ENCODE results near the gene ZEB2. TPM values are rescaled to one million over a fixed set of nuclear protein-coding genes. Genes with fewer than 3 reads are reported as not detected.

ZEB2 gene
- total and polyA plus RNA-seq, 2 of the 8 experiments (the other 6 are each of a cell fraction or from before 2014, with no cell fraction given) = 0.38 TPM; not detected in 1

GRCh38 chr2:144512891-144513351, 7.0 kb downstream of the ZEB2 start:
- peaks cover 0 to 2% of the 10 kb centered on the region in 2 experiments for H4K20me1 ChIP-seq (replicated peaks in 1 of 2; ENCODE audit: control insufficient read depth in 1 of 2, insufficient read depth in 2 of 2, low read length in 2 of 2)
- FAIRE-seq (no peak), DNase-seq (ENCODE audit: low read depth in 1 of 2, low spot score in 2 of 2) (no peak)
- no peak overlapping the region for H2BK15ac ChIP-seq (ENCODE audit: low read length)
- no peaks in the 10 kb centered on the region for H3K9me3 ChIP-seq (ENCODE audit: insufficient read depth in 2 of 2, low read depth in 1 of 2, low read length in 1 of 2)
- H4K8ac ChIP-seq (ENCODE audit: extremely low read depth, insufficient read depth, low read length) = no peak overlapping the region
- no peak overlapping the region for H3K27ac ChIP-seq (ENCODE audit: low read depth, low read length)
- no peak overlapping the region for H3K4ac ChIP-seq (replicated peaks; ENCODE audit: insufficient read length, low read depth, low read length)
- H3K18ac ChIP-seq (ENCODE audit: extremely low read depth, low read length) = no peak overlapping the region; the same call in 1 of the 2 replicates
- H3K36me3 ChIP-seq (ENCODE audit: control insufficient read depth in 2 of 4, insufficient read depth in 4 of 4, low read length in 3 of 4) = no peaks in the 10 kb centered on the region
- peaks cover 13 to 48% (median 31%) of the 10 kb centered on the region in 4 experiments; a peak in 6 of 7 replicates for H3K4me1 ChIP-seq (replicated peaks in 1 of 4; ENCODE audit: control insufficient read depth in 3 of 4, insufficient read depth in 4 of 4, low read length in 3 of 4)
- H3K23me2 ChIP-seq (ENCODE audit: low read depth, low read length) = peaks cover 8% of the 10 kb centered on the region
- no peak overlapping the region for H3K56ac ChIP-seq (replicated peaks; ENCODE audit: insufficient read length, low read depth, low read length)
- CTCF ChIA-PET (ENCODE audit: partially characterized antibody) = interaction anchor here (0.8 to 1.0 kb wide), 3 partner anchors 9 to 64 kb away, joined by 3 to 4 read pairs (median 3); no protein-coding TSS in a partner anchor
- H3K4me2 ChIP-seq (ENCODE audit: insufficient read depth in 1 of 2, low read depth in 2 of 2, low read length in 2 of 2) = peak overlapping the region; percentile 67 to 77
- no peak overlapping the region for H4K5ac ChIP-seq (ENCODE audit: insufficient read length, low read depth, low read length)
- H2AK5ac ChIP-seq (ENCODE audit: low read depth, low read length) = no peak overlapping the region
- H3K4me3 ChIP-seq (ENCODE audit: extremely low read depth in 1 of 4, insufficient read depth in 2 of 4, low read depth in 3 of 4, low read length in 4 of 4) = peak overlapping the region in 1 of 4 experiments; percentile 51; a peak in 4 of 8 replicates
- no peak overlapping the region for H2BK20ac ChIP-seq (ENCODE audit: low read length)
- H2AFZ ChIP-seq (ENCODE audit: low read length) = no peak overlapping the region
- H3K14ac ChIP-seq (ENCODE audit: insufficient read length) = no peak overlapping the region
- no peak overlapping the region for H4K91ac ChIP-seq (replicated peaks; ENCODE audit: insufficient read length, low read length)
- 4% methylated on average over 5 of the region's 5 CpGs; no CpG with 5 or more reads in 1 of the 2 experiments for WGBS, 2 experiments (ENCODE audit: extremely low coverage in 1 of 2, insufficient coverage in 1 of 2, insufficient read length in 1 of 2, insufficient replicate concordance in 2 of 2, low coverage in 1 of 2, low lambda C conversion rate in 2 of 2, missing lambda C conversion rate in 1 of 2)
- POLR2A ChIA-PET (ENCODE audit: partially characterized antibody) = interaction anchor here (0.8 kb wide), 1 partner anchor 10 kb away, joined by 3 read pairs; no protein-coding TSS in a partner anchor
- no peak overlapping the region for H2BK120ac ChIP-seq (replicated peaks; ENCODE audit: low read depth, low read length)
- H2BK5ac ChIP-seq (ENCODE audit: low read depth, low read length) = no peak overlapping the region
- H3K9ac ChIP-seq (replicated peaks in 1 of 4; ENCODE audit: extremely low read depth in 1 of 4, low read depth in 3 of 4, low read length in 3 of 4) = no peak overlapping the region
- no peak for TF ChIP-seq POLR2AphosphoS5 (IDR thresholded peaks at IDR 0.05; ENCODE audit: low read depth, low read length)
- TF ChIP-seq RNF2 (IDR thresholded peaks at IDR 0.05; ENCODE audit: borderline replicate concordance, low read depth, low read length, missing control alignments, poor library complexity, severe bottlenecking) = peak; percentile 53
- TF ChIP-seq SIX5 (IDR thresholded peaks at IDR 0.05; ENCODE audit: low read depth, low read length) = no peak
- TF ChIP-seq CREB1 (IDR thresholded peaks at IDR 0.05) = no peak
- TF ChIP-seq SUZ12 (IDR thresholded peaks at IDR 0.05; ENCODE audit: low read length) = peak; percentile 4; the same call in 1 of the 2 replicates
- no peaks in the 10 kb centered on the region for H3K79me2 ChIP-seq (ENCODE audit: control insufficient read depth in 1 of 2, insufficient read depth in 2 of 2, low read length in 2 of 2)
- H3K23ac ChIP-seq (ENCODE audit: insufficient read length) = no peak overlapping the region
- peak overlapping the region; percentile 32; the same call in 1 of the 2 replicates for H2BK12ac ChIP-seq (ENCODE audit: low read depth, low read length)
- H3K79me1 ChIP-seq (ENCODE audit: low read depth, low read length) = no peaks in the 10 kb centered on the region
- H3K27me3 ChIP-seq (replicated peaks in 1 of 4; ENCODE audit: control insufficient read depth in 3 of 4, extremely low read depth in 1 of 4, insufficient read depth in 3 of 4, low read length in 3 of 4) = peaks cover 35 to 76% (median 73%) of the 10 kb centered on the region in 4 experiments
